BLaER1 treated with 17β-estradiol and CSF1 and Interleukin-3, amounts not matched to agents 10 nM and 100 nM (cell line): ENCODE results near the gene THEMIS.
A peak's percentile ranks its signal among the peaks of the same experiment; 100 is the strongest.

Source experiments
- H3K27ac ChIP-seq, 11 experiments: shearing (Covaris generic); formaldehyde crosslinking; 2 replicates each; pipeline ENCODE4 v1.8.1; 2022
- H3K27me3 ChIP-seq, 11 experiments: shearing (Covaris generic); formaldehyde crosslinking; 2 replicates each; pipeline ENCODE4 v1.8.1; 2022
- H3K36me3 ChIP-seq, 11 experiments: shearing (Covaris generic); formaldehyde crosslinking; 2 replicates each; pipeline ENCODE4 v1.8.1; 2022
- H3K4me1 ChIP-seq, 10 experiments: shearing (Covaris generic); formaldehyde crosslinking; 2 replicates each; pipeline ENCODE4 v1.8.1; 2022
- H3K4me2 ChIP-seq, 11 experiments: shearing (Covaris generic); formaldehyde crosslinking; 2 replicates each; pipeline ENCODE4 v1.8.1; 2022
- H3K4me3 ChIP-seq, 10 experiments: shearing (Covaris generic); formaldehyde crosslinking; 2 replicates each; pipeline ENCODE4 v1.8.1; 2022
- H3K9ac ChIP-seq, 11 experiments: shearing (Covaris generic); formaldehyde crosslinking; 2 replicates each; pipeline ENCODE4 v1.8.1; 2022
- H3K9me3 ChIP-seq, 11 experiments: shearing (Covaris generic); formaldehyde crosslinking; replicated peaks in 1 of 11; 2 replicates each; pipeline ENCODE4 v1.8.1; 2022
- H4K20me1 ChIP-seq, 11 experiments: shearing (Covaris generic); formaldehyde crosslinking; 2 replicates each; pipeline ENCODE4 v1.8.1; 2022
- Cebpa-rat ChIP-seq, 11 experiments: shearing (Covaris generic); IDR thresholded peaks; 2 replicates each; pipeline ENCODE4 v1.8.1; 2022

THEMIS gene, protein sequence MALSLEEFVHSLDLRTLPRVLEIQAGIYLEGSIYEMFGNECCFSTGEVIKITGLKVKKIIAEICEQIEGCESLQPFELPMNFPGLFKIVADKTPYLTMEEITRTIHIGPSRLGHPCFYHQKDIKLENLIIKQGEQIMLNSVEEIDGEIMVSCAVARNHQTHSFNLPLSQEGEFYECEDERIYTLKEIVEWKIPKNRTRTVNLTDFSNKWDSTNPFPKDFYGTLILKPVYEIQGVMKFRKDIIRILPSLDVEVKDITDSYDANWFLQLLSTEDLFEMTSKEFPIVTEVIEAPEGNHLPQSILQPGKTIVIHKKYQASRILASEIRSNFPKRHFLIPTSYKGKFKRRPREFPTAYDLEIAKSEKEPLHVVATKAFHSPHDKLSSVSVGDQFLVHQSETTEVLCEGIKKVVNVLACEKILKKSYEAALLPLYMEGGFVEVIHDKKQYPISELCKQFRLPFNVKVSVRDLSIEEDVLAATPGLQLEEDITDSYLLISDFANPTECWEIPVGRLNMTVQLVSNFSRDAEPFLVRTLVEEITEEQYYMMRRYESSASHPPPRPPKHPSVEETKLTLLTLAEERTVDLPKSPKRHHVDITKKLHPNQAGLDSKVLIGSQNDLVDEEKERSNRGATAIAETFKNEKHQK

DNA sequence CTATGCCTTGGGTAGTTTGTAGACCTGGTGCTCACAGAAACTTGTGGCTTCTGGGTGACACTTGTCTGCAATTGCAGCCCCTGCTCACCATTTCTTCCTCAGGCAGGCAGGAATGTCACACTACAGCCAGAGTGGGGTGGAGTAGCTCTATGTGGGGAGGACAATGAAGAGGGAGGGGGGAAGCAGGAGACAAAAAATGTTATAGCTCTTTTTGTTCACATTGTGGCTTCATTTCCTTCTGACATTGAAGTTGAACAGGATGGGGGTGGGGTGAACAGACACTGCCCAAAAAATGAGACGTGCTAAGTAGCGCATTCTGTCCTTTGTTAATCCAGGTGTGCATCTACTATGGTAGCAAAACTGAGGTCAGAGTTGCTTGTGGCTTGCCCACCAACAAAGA is at the start of gene THEMIS:
TSS of gene THEMIS (minus strand) at position 124 of the 400 bp plus-strand sequence. CDS start 126 bp downstream, outside the sequence.
- Histone ChIP-seq H3K27ac (no peak within 1 kb of the TSS), H3K4me3 (no peak within 1 kb of the TSS), H3K36me3 (no peaks in the 10 kb centered on the region), H3K9me3 (no peaks in the 10 kb centered on the region), H4K20me1 (no peaks in the 10 kb centered on the region; a peak in 1 of 22 replicates), H3K4me2 (no peak within 1 kb of the TSS), H3K27me3 (no peaks in the 10 kb centered on the region), H3K9ac (no peak within 1 kb of the TSS), H3K4me1 (no peaks in the 10 kb centered on the region)
- no peak for TF ChIP-seq Cebpa-rat (IDR thresholded peaks at IDR 0.05)

- H3K27me3 ChIP-seq, result no peaks in the 10 kb centered on the region
- peaks cover 8 to 32% (median 14%) of the 10 kb centered on the region in 10 experiments for H3K4me1 ChIP-seq
- H3K27ac ChIP-seq, result no peak overlapping the region
- TF ChIP-seq Cebpa-rat (IDR thresholded peaks at IDR 0.05), result no peak
- H3K4me2 ChIP-seq, result no peak overlapping the region
- peaks cover 0 to 6% (median 0%) of the 10 kb centered on the region in 11 experiments; a peak in 1 of 22 replicates for H3K9me3 ChIP-seq
- H3K9ac ChIP-seq, result no peak overlapping the region
- H3K36me3 ChIP-seq, result no peaks in the 10 kb centered on the region
- no peak overlapping the region for H3K4me3 ChIP-seq
- no peaks in the 10 kb centered on the region for H4K20me1 ChIP-seq
Observed at GRCh38 chr6:127949251-127949650, 48.4 kb upstream of the THEMIS start.

DNA sequence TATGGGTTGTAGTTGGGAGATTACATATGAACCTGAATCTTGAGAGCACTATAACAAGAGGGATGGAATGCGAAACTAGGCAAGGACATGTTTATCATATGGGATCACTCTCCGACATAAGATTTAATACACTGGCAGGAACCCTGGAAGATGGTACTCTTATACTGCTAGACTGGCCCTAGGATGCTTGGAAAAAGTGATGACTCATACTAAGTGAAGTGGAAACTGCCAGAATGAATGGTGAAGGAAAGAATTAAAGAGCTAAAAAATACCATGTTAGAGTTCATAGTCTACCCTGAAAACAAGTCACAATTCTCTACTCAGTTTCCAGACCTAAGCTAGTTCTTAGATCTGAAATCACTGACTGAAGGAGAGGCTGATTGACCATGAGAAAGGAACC is 45.5 kb upstream of the THEMIS start:
- Histone ChIP-seq H3K4me1 (peaks cover 8 to 18% (median 12%) of the 10 kb centered on the region in 10 experiments), H3K27ac (no peak overlapping the region), H3K4me3 (no peak overlapping the region), H3K9me3 (peaks cover 0 to 6% (median 0%) of the 10 kb centered on the region in 11 experiments; a peak in 1 of 22 replicates), H3K4me2 (no peak overlapping the region), H3K9ac (no peak overlapping the region), H3K27me3 (no peaks in the 10 kb centered on the region), H3K36me3 (no peaks in the 10 kb centered on the region), H4K20me1 (no peaks in the 10 kb centered on the region)
- TF ChIP-seq Cebpa-rat (IDR thresholded peaks at IDR 0.05), result no peak

DNA sequence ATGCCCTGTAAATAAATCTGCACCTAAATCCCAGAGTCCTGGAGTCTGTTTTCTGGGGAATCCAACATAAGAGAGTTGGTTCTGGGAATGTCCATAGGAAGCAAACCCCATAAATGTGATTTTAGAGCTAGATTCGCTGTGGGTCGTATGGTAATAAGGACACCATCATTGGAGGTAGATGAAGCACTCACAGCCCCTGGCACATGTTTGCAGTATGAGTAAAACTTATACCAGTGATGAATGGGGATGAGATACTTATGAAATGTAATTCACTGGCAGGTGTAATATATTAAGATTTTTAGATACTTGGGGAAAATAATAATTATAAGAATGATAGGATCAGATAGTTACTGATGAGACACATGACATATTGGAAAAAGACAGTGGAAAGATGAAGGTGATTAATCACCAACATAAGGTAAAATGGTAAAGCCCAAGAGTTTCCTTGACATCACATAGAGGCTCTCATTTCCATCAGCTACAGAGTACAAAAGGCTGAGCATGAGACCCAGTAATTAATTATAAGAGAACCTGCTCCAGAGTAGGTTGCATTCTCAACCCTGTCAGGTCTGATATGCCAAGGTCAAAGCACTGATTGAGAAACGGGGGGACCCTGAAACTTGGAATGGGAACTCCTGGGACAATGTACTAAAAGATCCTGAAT is 44.7 kb upstream of the THEMIS start:
- peaks cover 0 to 6% (median 0%) of the 10 kb centered on the region in 11 experiments; a peak in 1 of 22 replicates for H3K9me3 ChIP-seq
- no peak for TF ChIP-seq Cebpa-rat (IDR thresholded peaks at IDR 0.05)
- no peak overlapping the region for H3K27ac ChIP-seq

GRCh38 chr6:127941228-127941627 is 40.4 kb upstream of the THEMIS start:
- H3K36me3 ChIP-seq, result no peaks in the 10 kb centered on the region
- peaks cover 0 to 29% (median 7%) of the 10 kb centered on the region in 10 experiments; a peak in 9 of 20 replicates for H3K4me1 ChIP-seq
- no peak overlapping the region for H3K27ac ChIP-seq
- H3K4me2 ChIP-seq, result no peak overlapping the region
- no peak overlapping the region for H3K4me3 ChIP-seq
- H3K9me3 ChIP-seq, result no peaks in the 10 kb centered on the region
- no peaks in the 10 kb centered on the region for H3K27me3 ChIP-seq
- no peak overlapping the region for H3K9ac ChIP-seq
- no peak for TF ChIP-seq Cebpa-rat (IDR thresholded peaks at IDR 0.05)
- H4K20me1 ChIP-seq, result no peaks in the 10 kb centered on the region

More for the DNA sequence above, 44.7 kb upstream of the THEMIS start:
- Histone ChIP-seq H3K4me3 (no peak overlapping the region), H3K9ac (no peak overlapping the region), H3K27me3 (no peaks in the 10 kb centered on the region), H3K4me1 (peaks cover 2 to 13% (median 4%) of the 10 kb centered on the region in 10 experiments; a peak in 19 of 20 replicates), H3K36me3 (no peaks in the 10 kb centered on the region), H4K20me1 (no peaks in the 10 kb centered on the region), H3K4me2 (no peak overlapping the region)

DNA sequence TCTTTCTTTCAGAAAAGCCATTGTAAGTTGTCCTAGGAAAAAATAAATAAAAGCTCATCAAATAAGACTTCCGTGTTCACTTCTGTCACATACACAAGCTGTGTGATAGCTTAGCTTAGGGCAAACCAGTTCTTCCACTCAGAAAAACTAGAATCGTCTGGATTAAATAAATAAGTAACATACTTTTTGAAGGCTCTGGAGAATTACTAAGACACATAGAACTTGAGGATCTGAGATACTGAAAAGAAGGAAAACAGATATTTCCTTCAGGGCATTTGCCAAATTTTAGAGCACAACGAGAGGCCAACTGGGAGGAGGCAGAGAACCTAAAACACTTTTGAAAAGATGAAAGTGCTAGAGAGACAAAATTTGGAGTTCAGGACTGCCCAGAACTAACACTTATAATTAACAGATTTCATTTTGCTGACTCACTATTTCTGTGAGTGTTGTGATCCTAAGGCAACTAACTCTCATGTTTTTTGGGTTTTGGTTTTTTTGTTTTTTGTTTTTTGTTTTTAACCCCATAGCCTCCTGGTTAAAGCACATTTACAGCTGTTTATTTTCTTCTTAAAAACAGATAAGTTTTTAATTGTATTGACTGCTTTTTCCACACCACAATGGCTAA is 38.7 kb upstream of the THEMIS start:
- Histone ChIP-seq H3K27ac (peak overlapping the region in 7 of 11 experiments; percentile 12 to 71 (median 40); a peak in 9 of 22 replicates), H3K9me3 (no peaks in the 10 kb centered on the region), H3K27me3 (no peaks in the 10 kb centered on the region), H3K4me1 (peaks cover 0 to 29% (median 7%) of the 10 kb centered on the region in 10 experiments; a peak in 9 of 20 replicates), H3K36me3 (no peaks in the 10 kb centered on the region), H4K20me1 (no peaks in the 10 kb centered on the region), H3K4me2 (peak overlapping the region in 4 of 11 experiments; percentile 15 to 46 (median 32); a peak in 7 of 22 replicates), H3K4me3 (no peak overlapping the region), H3K9ac (peak overlapping the region in 1 of 11 experiments; percentile 2; a peak in 1 of 22 replicates)
- TF ChIP-seq Cebpa-rat (IDR thresholded peaks at IDR 0.05), result no peak

GRCh38 chr6:127938701-127939100 is 37.8 kb upstream of the THEMIS start:
- Histone ChIP-seq H3K4me2 (peak overlapping the region in 4 of 11 experiments; percentile 32 to 60 (median 50); a peak in 6 of 22 replicates), H3K4me1 (peaks cover 0 to 29% (median 7%) of the 10 kb centered on the region in 10 experiments; a peak in 9 of 20 replicates), H3K36me3 (no peaks in the 10 kb centered on the region), H3K9me3 (peaks cover 0 to 6% (median 0%) of the 10 kb centered on the region in 11 experiments; a peak in 5 of 22 replicates), H3K9ac (peak overlapping the region in 1 of 11 experiments; percentile 2; a peak in 1 of 22 replicates), H4K20me1 (no peaks in the 10 kb centered on the region), H3K27me3 (no peaks in the 10 kb centered on the region), H3K27ac (peak overlapping the region in 7 of 11 experiments; percentile 12 to 71 (median 40); a peak in 9 of 22 replicates), H3K4me3 (no peak overlapping the region)
- no peak for TF ChIP-seq Cebpa-rat (IDR thresholded peaks at IDR 0.05)

GRCh38 chr6:127937747-127938146 is 36.9 kb upstream of the THEMIS start:
- H3K4me1 ChIP-seq, result peaks cover 0 to 29% (median 7%) of the 10 kb centered on the region in 10 experiments; a peak in 9 of 20 replicates
- H3K4me2 ChIP-seq, result peak overlapping the region in 4 of 11 experiments; percentile 32 to 60 (median 50); a peak in 7 of 22 replicates
- peaks cover 6 to 15% (median 8%) of the 10 kb centered on the region in 11 experiments for H3K9me3 ChIP-seq
- H3K27me3 ChIP-seq, result no peaks in the 10 kb centered on the region
- no peaks in the 10 kb centered on the region for H4K20me1 ChIP-seq
- peaks cover 0 to under 1% (median 0%) of the 10 kb centered on the region in 11 experiments; a peak in 1 of 22 replicates for H3K36me3 ChIP-seq
- no peak overlapping the region for H3K9ac ChIP-seq
- H3K27ac ChIP-seq, result peak overlapping the region in 3 of 11 experiments; percentile 19 to 71 (median 40); a peak in 5 of 22 replicates
- no peak overlapping the region for H3K4me3 ChIP-seq
- TF ChIP-seq Cebpa-rat (IDR thresholded peaks at IDR 0.05), result no peak
